ENCODE data around the gene BMP6. TPM values are rescaled to one million over a fixed set of nuclear protein-coding genes. Genes with fewer than 3 reads are reported as not detected.

Gene BMP6
- total RNA-seq, 1 donor from 2014 or later = 3.2 TPM

DNA sequence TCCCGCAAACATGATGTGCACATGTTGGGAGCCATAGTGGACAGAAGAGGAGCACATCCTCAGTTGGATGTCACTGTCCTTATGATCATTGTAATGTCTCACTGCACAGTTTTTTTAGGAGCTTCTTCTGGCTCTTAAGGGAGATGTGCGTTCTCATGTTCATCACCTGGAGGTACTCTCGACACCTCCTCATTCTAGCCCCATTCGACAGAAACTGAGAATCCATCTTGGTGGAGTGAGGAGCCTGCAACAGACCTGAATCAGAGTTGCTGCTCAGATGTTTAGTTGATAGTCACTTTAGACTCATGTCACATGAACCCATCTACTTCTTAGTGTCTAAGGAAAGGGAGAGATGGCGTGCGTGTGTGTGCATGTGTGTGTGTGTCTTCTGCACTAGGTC, 2.3 kb upstream of the BMP6 start:
- Histone ChIP-seq H3K4me1 (peaks cover 21% of the 10 kb centered on the region), H3K4me3 (no peak overlapping the region), H3K36me3 (no peaks in the 10 kb centered on the region), H3K27me3 (no peaks in the 10 kb centered on the region), H3K9me3 (no peaks in the 10 kb centered on the region), H3K27ac (no peak overlapping the region)
- intact Hi-C loops (cut with DNase I) = loop anchor here (5.0 kb wide), 2 partner anchors 274 to 334 kb away; no protein-coding TSS in a partner anchor
- DNase-seq (ENCODE audit: extremely low spot score in 2 of 2) = peak in 1 of 2 donors; percentile 52
- TF ChIP-seq POLR2A (IDR thresholded peaks at IDR 0.05) (no peak), POLR2AphosphoS5 (IDR thresholded peaks at IDR 0.05; ENCODE audit: insufficient read depth in 1 of 2, low read depth in 1 of 2) (no peak)
- TF ChIP-seq, protein P1, sequence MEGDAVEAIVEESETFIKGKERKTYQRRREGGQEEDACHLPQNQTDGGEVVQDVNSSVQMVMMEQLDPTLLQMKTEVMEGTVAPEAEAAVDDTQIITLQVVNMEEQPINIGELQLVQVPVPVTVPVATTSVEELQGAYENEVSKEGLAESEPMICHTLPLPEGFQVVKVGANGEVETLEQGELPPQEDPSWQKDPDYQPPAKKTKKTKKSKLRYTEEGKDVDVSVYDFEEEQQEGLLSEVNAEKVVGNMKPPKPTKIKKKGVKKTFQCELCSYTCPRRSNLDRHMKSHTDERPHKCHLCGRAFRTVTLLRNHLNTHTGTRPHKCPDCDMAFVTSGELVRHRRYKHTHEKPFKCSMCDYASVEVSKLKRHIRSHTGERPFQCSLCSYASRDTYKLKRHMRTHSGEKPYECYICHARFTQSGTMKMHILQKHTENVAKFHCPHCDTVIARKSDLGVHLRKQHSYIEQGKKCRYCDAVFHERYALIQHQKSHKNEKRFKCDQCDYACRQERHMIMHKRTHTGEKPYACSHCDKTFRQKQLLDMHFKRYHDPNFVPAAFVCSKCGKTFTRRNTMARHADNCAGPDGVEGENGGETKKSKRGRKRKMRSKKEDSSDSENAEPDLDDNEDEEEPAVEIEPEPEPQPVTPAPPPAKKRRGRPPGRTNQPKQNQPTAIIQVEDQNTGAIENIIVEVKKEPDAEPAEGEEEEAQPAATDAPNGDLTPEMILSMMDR (IDR thresholded peaks at IDR 0.05) = no peak

DNA sequence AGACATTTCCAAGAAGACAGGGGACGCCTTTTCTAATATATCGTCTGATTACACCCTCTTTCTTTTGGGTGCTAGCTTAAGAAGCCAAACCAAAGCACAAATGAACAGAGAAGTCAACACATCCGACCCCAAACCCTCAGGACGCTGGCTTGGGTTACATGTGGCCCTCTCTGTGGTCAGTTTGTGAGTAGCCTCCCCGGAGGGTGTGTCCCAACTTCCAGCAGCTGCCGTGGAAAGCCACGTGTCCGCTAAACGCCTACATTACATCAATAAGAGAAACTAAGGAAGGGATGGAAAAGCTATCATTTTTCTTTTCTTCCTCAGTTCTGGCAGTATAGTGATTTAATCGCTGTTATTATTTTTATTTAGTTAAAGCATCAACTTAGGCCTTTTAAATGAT, 487 bp upstream of the BMP6 start:
- Histone ChIP-seq H3K27me3 (no peaks in the 10 kb centered on the region), H3K9me3 (no peaks in the 10 kb centered on the region), H3K4me1 (peaks cover 28% of the 10 kb centered on the region), H3K4me3 (peak overlapping the region; percentile 54), H3K36me3 (no peaks in the 10 kb centered on the region), H3K27ac (no peak overlapping the region)
- intact Hi-C loops (cut with DNase I) = no loop called here
- TF ChIP-seq POLR2A (IDR thresholded peaks at IDR 0.05) (no peak), POLR2AphosphoS5 (IDR thresholded peaks at IDR 0.05; ENCODE audit: insufficient read depth in 1 of 2, low read depth in 1 of 2) (no peak)
- TF ChIP-seq, protein P1 (IDR thresholded peaks at IDR 0.05) = no peak
- DNase-seq (ENCODE audit: extremely low spot score in 2 of 2) = no peak

DNA sequence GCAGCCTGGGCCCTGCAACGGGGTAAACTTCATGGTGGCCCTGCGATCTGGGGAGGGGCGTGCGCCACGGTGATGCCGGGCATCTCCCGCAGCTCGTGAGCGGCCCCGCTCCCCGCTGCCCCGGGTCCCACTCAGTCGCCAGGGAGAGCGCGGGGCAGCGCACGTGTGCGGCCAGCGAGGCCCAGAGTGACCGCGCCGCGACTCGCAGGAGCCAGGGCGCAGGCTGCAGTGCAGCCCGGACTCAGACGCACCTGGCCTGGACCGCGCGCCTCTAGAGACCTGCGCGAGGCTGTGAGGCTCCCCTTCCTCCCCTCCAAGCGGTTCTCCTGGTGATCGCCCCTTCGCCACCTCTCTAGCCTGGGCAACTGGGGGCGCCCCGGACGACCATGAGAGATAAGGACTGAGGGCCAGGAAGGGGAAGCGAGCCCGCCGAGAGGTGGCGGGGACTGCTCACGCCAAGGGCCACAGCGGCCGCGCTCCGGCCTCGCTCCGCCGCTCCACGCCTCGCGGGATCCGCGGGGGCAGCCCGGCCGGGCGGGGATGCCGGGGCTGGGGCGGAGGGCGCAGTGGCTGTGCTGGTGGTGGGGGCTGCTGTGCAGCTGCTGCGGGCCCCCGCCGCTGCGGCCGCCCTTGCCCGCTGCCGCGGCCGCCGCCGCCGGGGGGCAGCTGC, 652 bp downstream of the BMP6 start:
- no peaks in the 10 kb centered on the region for H3K9me3 ChIP-seq
- H3K4me3 ChIP-seq = peak overlapping the region; percentile 54
- no peaks in the 10 kb centered on the region for H3K27me3 ChIP-seq
- DNase-seq (ENCODE audit: extremely low spot score in 2 of 2) = no peak
- intact Hi-C loops (cut with DNase I) = no loop called here
- H3K4me1 ChIP-seq = peaks cover 28% of the 10 kb centered on the region
- no peak for TF ChIP-seq POLR2AphosphoS5 (IDR thresholded peaks at IDR 0.05; ENCODE audit: insufficient read depth in 1 of 2, low read depth in 1 of 2)
- TF ChIP-seq POLR2A (IDR thresholded peaks at IDR 0.05) = no peak
- TF ChIP-seq, protein P1 (IDR thresholded peaks at IDR 0.05) = no peak
- no peaks in the 10 kb centered on the region for H3K36me3 ChIP-seq
- no peak overlapping the region for H3K27ac ChIP-seq

DNA sequence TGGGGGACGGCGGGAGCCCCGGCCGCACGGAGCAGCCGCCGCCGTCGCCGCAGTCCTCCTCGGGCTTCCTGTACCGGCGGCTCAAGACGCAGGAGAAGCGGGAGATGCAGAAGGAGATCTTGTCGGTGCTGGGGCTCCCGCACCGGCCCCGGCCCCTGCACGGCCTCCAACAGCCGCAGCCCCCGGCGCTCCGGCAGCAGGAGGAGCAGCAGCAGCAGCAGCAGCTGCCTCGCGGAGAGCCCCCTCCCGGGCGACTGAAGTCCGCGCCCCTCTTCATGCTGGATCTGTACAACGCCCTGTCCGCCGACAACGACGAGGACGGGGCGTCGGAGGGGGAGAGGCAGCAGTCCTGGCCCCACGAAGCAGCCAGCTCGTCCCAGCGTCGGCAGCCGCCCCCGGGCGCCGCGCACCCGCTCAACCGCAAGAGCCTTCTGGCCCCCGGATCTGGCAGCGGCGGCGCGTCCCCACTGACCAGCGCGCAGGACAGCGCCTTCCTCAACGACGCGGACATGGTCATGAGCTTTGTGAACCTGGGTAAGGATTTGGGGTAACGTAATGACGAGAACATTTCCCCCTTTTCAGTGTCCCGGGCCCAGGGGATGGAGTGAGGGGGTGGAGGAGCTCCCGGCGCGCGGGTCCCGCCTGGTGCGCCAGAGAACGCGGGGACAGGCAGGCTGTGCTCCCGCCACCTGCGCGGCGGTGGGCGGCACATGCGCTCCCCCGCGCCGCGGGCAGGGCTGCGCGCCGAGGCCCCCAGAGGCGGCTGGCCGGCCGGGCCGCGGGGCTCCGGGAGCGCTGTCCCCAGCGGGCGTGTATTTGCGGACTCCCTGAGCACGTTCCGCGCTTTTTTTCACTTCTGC, 1.4 kb downstream of the BMP6 start:
- intact Hi-C loops (cut with DNase I) = no loop called here
- no peaks in the 10 kb centered on the region for H3K9me3 ChIP-seq
- H3K27ac ChIP-seq = no peak overlapping the region

More for the DNA sequence above, 1.4 kb downstream of the BMP6 start:
- no peak for TF ChIP-seq POLR2AphosphoS5 (IDR thresholded peaks at IDR 0.05; ENCODE audit: insufficient read depth in 1 of 2, low read depth in 1 of 2)
- TF ChIP-seq, protein P1 (IDR thresholded peaks at IDR 0.05) = no peak
- TF ChIP-seq POLR2A (IDR thresholded peaks at IDR 0.05) = no peak
- DNase-seq (ENCODE audit: extremely low spot score in 2 of 2) = no peak
- Histone ChIP-seq H3K36me3 (no peaks in the 10 kb centered on the region), H3K4me1 (peaks cover 28% of the 10 kb centered on the region), H3K4me3 (peak overlapping the region; percentile 54), H3K27me3 (no peaks in the 10 kb centered on the region)

Data from vagina (tissue), 2 donors.